Measurements from ENCODE around the gene SCN7A. TPM values are rescaled to one million over a fixed set of nuclear protein-coding genes. Genes with fewer than 3 reads are reported as not detected.

The SCN7A gene
- total RNA-seq, 1 experiment from 2014 or later, result not detected

DNA sequence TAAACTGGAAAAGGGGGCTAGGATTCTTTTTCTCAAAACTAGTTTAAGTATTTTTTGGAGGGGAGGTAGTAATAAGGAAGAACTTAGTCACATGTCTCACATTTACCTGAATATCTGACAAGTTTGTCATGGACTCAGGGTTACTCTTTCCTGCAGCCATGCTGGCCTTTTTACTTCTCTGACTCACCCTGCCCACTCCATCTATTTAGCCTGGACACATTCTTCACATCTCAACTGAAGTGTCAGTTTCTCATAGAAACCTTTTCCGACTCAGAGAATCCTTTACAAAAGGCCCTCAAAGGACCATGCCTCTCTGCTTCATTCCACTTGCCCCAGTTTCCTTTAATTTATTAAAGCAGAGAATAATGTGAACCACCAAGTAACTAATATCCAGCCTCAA is 42.6 kb downstream of the SCN7A start:
- POLR2A ChIA-PET, result no interaction called here
- no peak for DNase-seq (ENCODE audit: unreplicated experiment)
- H3K36me3 Mint-ChIP-seq (ENCODE audit: insufficient read depth, unreplicated experiment), result peaks cover 6% of the 10 kb centered on the region
- no peaks in the 10 kb centered on the region for H3K4me1 Mint-ChIP-seq (ENCODE audit: insufficient read depth, unreplicated experiment)
- TF ChIP-seq, protein P1, sequence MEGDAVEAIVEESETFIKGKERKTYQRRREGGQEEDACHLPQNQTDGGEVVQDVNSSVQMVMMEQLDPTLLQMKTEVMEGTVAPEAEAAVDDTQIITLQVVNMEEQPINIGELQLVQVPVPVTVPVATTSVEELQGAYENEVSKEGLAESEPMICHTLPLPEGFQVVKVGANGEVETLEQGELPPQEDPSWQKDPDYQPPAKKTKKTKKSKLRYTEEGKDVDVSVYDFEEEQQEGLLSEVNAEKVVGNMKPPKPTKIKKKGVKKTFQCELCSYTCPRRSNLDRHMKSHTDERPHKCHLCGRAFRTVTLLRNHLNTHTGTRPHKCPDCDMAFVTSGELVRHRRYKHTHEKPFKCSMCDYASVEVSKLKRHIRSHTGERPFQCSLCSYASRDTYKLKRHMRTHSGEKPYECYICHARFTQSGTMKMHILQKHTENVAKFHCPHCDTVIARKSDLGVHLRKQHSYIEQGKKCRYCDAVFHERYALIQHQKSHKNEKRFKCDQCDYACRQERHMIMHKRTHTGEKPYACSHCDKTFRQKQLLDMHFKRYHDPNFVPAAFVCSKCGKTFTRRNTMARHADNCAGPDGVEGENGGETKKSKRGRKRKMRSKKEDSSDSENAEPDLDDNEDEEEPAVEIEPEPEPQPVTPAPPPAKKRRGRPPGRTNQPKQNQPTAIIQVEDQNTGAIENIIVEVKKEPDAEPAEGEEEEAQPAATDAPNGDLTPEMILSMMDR (IDR thresholded peaks at IDR 0.05; ENCODE audit: unreplicated experiment), result no peak
- H3K27me3 Mint-ChIP-seq (ENCODE audit: insufficient read depth, unreplicated experiment), result peaks cover 44% of the 10 kb centered on the region
- no peak overlapping the region for H3K4me3 Mint-ChIP-seq (ENCODE audit: unreplicated experiment)
- CTCF ChIA-PET, result interaction anchor here (0.5 to 0.6 kb wide), 2 partner anchors 75 to 303 kb away, joined by 3 read pairs; no protein-coding TSS in a partner anchor
- BruUV-seq (replicated peaks), result no TSS peak
- intact Hi-C loops (cut with micrococcal nuclease), result no loop called here
- no peak overlapping the region for H3K27ac Mint-ChIP-seq (ENCODE audit: low read depth, unreplicated experiment)
- no peaks in the 10 kb centered on the region for H3K9me3 Mint-ChIP-seq (ENCODE audit: unreplicated experiment)

DNA sequence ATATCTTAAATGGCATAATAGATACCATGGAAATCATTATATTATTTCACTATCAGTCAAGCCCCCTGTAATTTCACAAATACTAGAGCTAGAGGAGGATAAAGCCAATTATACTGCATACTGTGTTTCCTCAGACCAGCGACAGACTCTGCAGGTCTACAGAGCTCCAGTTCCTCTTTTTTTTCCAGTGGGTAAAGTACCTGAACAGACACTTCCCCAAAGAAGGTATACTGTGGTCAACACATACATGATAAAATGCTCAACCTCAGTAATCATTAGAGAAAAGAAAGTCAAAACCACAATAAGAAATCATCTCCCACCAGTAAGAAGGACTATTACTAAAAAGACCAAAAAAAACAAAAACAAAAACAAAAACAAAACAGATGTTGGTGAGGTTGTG is 44.6 kb downstream of the SCN7A start:
- no peak overlapping the region for H3K4me3 Mint-ChIP-seq (ENCODE audit: unreplicated experiment)
- H3K36me3 Mint-ChIP-seq (ENCODE audit: insufficient read depth, unreplicated experiment), result no peaks in the 10 kb centered on the region
- ChIA-PET CTCF (no interaction called here), POLR2A (no interaction called here)
- TF ChIP-seq, protein P1 (IDR thresholded peaks at IDR 0.05; ENCODE audit: unreplicated experiment), result no peak
- no peaks in the 10 kb centered on the region for H3K4me1 Mint-ChIP-seq (ENCODE audit: insufficient read depth, unreplicated experiment)
- H3K27ac Mint-ChIP-seq (ENCODE audit: low read depth, unreplicated experiment), result no peak overlapping the region
- H3K9me3 Mint-ChIP-seq (ENCODE audit: unreplicated experiment), result no peaks in the 10 kb centered on the region
- no TSS peak for BruUV-seq (replicated peaks)
- DNase-seq (ENCODE audit: unreplicated experiment), result no peak
- H3K27me3 Mint-ChIP-seq (ENCODE audit: insufficient read depth, unreplicated experiment), result peaks cover 47% of the 10 kb centered on the region
- intact Hi-C loops (cut with micrococcal nuclease), result no loop called here

DNA sequence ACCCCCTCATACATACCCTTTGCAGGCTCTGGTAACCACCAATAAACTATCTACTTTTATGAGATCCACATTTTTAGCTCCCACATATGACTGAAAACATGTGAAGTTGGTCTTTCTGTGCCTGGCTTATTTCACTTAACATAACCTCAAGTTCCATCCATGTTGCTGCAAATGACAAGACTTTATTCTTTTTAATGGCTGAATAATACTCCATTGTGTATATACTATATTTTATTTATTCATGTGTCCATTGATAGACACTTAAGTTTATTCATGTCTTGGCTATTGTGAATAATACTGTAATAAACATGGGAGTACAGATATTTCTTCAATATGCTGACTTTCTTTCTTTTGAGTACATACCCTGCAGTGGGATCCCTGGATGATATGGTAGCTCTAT is 45.9 kb downstream of the SCN7A start:
- Mint-ChIP-seq H3K4me1 (ENCODE audit: insufficient read depth, unreplicated experiment) (no peaks in the 10 kb centered on the region), H3K4me3 (ENCODE audit: unreplicated experiment) (no peak overlapping the region), H3K27me3 (ENCODE audit: insufficient read depth, unreplicated experiment) (peaks cover 54% of the 10 kb centered on the region), H3K36me3 (ENCODE audit: insufficient read depth, unreplicated experiment) (no peaks in the 10 kb centered on the region), H3K27ac (ENCODE audit: low read depth, unreplicated experiment) (no peak overlapping the region), H3K9me3 (ENCODE audit: unreplicated experiment) (no peaks in the 10 kb centered on the region)
- ChIA-PET POLR2A (no interaction called here), CTCF (interaction anchor here (0.7 to 0.9 kb wide), 2 partner anchors 266 to 675 kb away, joined by 3 read pairs; no protein-coding TSS in a partner anchor)
- TF ChIP-seq, protein P1 (IDR thresholded peaks at IDR 0.05; ENCODE audit: unreplicated experiment), result no peak
- no TSS peak for BruUV-seq (replicated peaks)
- intact Hi-C loops (cut with micrococcal nuclease), result no loop called here
- DNase-seq (ENCODE audit: unreplicated experiment), result no peak

DNA sequence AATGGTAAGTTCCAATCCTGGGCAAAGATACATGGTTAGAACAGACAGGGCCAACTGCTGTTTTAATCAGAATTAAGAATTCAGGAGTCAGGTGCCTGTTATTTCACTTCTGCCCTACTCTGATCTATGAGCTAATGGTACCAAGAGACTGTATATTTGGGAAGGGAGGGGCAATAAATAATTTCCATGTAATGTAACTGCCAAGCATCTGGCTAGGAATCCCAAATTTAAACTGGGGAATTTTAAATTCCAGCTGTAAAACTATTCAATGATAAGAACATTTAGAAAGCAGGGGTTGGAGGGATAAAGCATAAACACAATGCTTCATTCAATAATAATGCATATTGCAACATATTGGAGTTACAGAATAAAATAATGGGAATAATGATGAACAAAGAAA is 49.7 kb downstream of the SCN7A start:
- CTCF ChIA-PET, result interaction anchor here (0.6 kb wide), 1 partner anchor 1728 kb away, joined by 3 read pairs; no protein-coding TSS in a partner anchor
- Mint-ChIP-seq H3K4me1 (ENCODE audit: insufficient read depth, unreplicated experiment) (no peaks in the 10 kb centered on the region), H3K27ac (ENCODE audit: low read depth, unreplicated experiment) (no peak overlapping the region), H3K4me3 (ENCODE audit: unreplicated experiment) (no peak overlapping the region), H3K9me3 (ENCODE audit: unreplicated experiment) (no peaks in the 10 kb centered on the region), H3K27me3 (ENCODE audit: insufficient read depth, unreplicated experiment) (peaks cover 46% of the 10 kb centered on the region), H3K36me3 (ENCODE audit: insufficient read depth, unreplicated experiment) (no peaks in the 10 kb centered on the region)
- TF ChIP-seq, protein P1 (IDR thresholded peaks at IDR 0.05; ENCODE audit: unreplicated experiment), result no peak
- POLR2A ChIA-PET, result interaction anchor here (0.6 kb wide), 1 partner anchor 14 kb away, joined by 3 read pairs; no protein-coding TSS in a partner anchor
- no peak for DNase-seq (ENCODE audit: unreplicated experiment)
- no TSS peak for BruUV-seq (replicated peaks)
- intact Hi-C loops (cut with micrococcal nuclease), result no loop called here
